Measurements from ENCODE around the gene KNDC1.

The KNDC1 gene

GRCh38 chr10:133267829-133268228 lies 107.8 kb downstream of the KNDC1 start:
- Histone ChIP-seq H2BK5ac (ENCODE audit: low read depth, low read length, poor library complexity) (no peak overlapping the region), H3K18ac (ENCODE audit: low read length) (no peak overlapping the region), H4K8ac (ENCODE audit: low read depth, low read length) (no peak overlapping the region), H4K12ac (ENCODE audit: low read depth, low read length) (no peak overlapping the region), H3K14ac (ENCODE audit: low read length) (no peak overlapping the region), H3K4me3 (ENCODE audit: low read depth, low read length) (no peak overlapping the region), H2BK12ac (ENCODE audit: low read length) (no peak overlapping the region), H3K9me3 (ENCODE audit: insufficient read depth, low read depth, low read length) (no peaks in the 10 kb centered on the region), H2BK120ac (ENCODE audit: insufficient read depth, low read length, poor library complexity) (no peak overlapping the region), H3K4ac (ENCODE audit: low read depth, low read length) (no peak overlapping the region), H3K27me3 (ENCODE audit: insufficient read depth, low read length) (no peaks in the 10 kb centered on the region), H4K91ac (ENCODE audit: low read depth, low read length) (no peak overlapping the region), H3K27ac (ENCODE audit: low read depth, low read length) (no peak overlapping the region), H3K4me2 (ENCODE audit: low read length) (no peak overlapping the region), H3K36me3 (ENCODE audit: control insufficient read depth in 1 of 2, insufficient read depth in 2 of 2, low read length in 2 of 2) (peaks cover 10 to 19% of the 10 kb centered on the region in 2 experiments), H3K79me1 (ENCODE audit: low read length) (no peaks in the 10 kb centered on the region), H3K9ac (ENCODE audit: low read length) (no peak overlapping the region), H3K23ac (ENCODE audit: low read length) (no peak overlapping the region), H3K4me1 (ENCODE audit: control insufficient read depth in 1 of 2, insufficient read depth in 2 of 2, low read length in 2 of 2) (no peaks in the 10 kb centered on the region), H3K79me2 (ENCODE audit: control insufficient read depth, insufficient read depth, low read length, poor library complexity) (no peaks in the 10 kb centered on the region), H2AFZ (ENCODE audit: insufficient read depth, low read length, poor library complexity) (no peak overlapping the region), H2AK5ac (ENCODE audit: low read length) (no peak overlapping the region)
- WGBS (ENCODE audit: extremely low coverage, insufficient coverage, insufficient read length): no CpG with 5 or more reads among the region's 22 CpGs
- no peak for DNase-seq

- WGBS (ENCODE audit: extremely low coverage, insufficient coverage, insufficient read length): no CpG with 5 or more reads among the region's 22 CpGs
- Histone ChIP-seq H3K18ac (ENCODE audit: low read length) (no peak overlapping the region), H3K27ac (ENCODE audit: low read depth, low read length) (no peak overlapping the region), H3K9me3 (ENCODE audit: insufficient read depth, low read depth, low read length) (no peaks in the 10 kb centered on the region), H3K79me2 (ENCODE audit: control insufficient read depth, insufficient read depth, low read length, poor library complexity) (no peaks in the 10 kb centered on the region), H3K4me3 (ENCODE audit: low read depth, low read length) (no peak overlapping the region), H3K36me3 (ENCODE audit: control insufficient read depth in 1 of 2, insufficient read depth in 2 of 2, low read length in 2 of 2) (peaks cover 10 to 19% of the 10 kb centered on the region in 2 experiments), H3K4ac (ENCODE audit: low read depth, low read length) (no peak overlapping the region), H3K4me1 (ENCODE audit: control insufficient read depth in 1 of 2, insufficient read depth in 2 of 2, low read length in 2 of 2) (no peaks in the 10 kb centered on the region), H3K4me2 (ENCODE audit: low read length) (no peak overlapping the region), H4K12ac (ENCODE audit: low read depth, low read length) (no peak overlapping the region), H2AFZ (ENCODE audit: insufficient read depth, low read length, poor library complexity) (no peak overlapping the region), H3K23ac (ENCODE audit: low read length) (no peak overlapping the region), H3K79me1 (ENCODE audit: low read length) (no peaks in the 10 kb centered on the region), H3K9ac (ENCODE audit: low read length) (no peak overlapping the region), H2BK120ac (ENCODE audit: insufficient read depth, low read length, poor library complexity) (no peak overlapping the region), H4K8ac (ENCODE audit: low read depth, low read length) (no peak overlapping the region), H2BK5ac (ENCODE audit: low read depth, low read length, poor library complexity) (no peak overlapping the region), H2AK5ac (ENCODE audit: low read length) (no peak overlapping the region), H2BK12ac (ENCODE audit: low read length) (no peak overlapping the region), H3K14ac (ENCODE audit: low read length) (no peak overlapping the region), H4K91ac (ENCODE audit: low read depth, low read length) (no peak overlapping the region), H3K27me3 (ENCODE audit: insufficient read depth, low read length) (no peaks in the 10 kb centered on the region)
- no peak for DNase-seq
These were observed 108.5 kb downstream of the KNDC1 start for GRCh38 chr10:133268532-133268931.

- DNase-seq: no peak
- H4K8ac ChIP-seq (ENCODE audit: low read depth, low read length): no peak overlapping the region
- H3K36me3 ChIP-seq (ENCODE audit: control insufficient read depth in 1 of 2, insufficient read depth in 2 of 2, low read length in 2 of 2): peaks cover 10 to 19% of the 10 kb centered on the region in 2 experiments
- H4K91ac ChIP-seq (ENCODE audit: low read depth, low read length): no peak overlapping the region
- no peaks in the 10 kb centered on the region for H3K79me2 ChIP-seq (ENCODE audit: control insufficient read depth, insufficient read depth, low read length, poor library complexity)
- no peak overlapping the region for H3K9ac ChIP-seq (ENCODE audit: low read length)
- H4K12ac ChIP-seq (ENCODE audit: low read depth, low read length): no peak overlapping the region
- WGBS (ENCODE audit: extremely low coverage, insufficient coverage, insufficient read length): no CpG with 5 or more reads among the region's 26 CpGs
- H3K9me3 ChIP-seq (ENCODE audit: insufficient read depth, low read depth, low read length): no peaks in the 10 kb centered on the region
- no peaks in the 10 kb centered on the region for H3K4me1 ChIP-seq (ENCODE audit: control insufficient read depth in 1 of 2, insufficient read depth in 2 of 2, low read length in 2 of 2)
- no peak overlapping the region for H3K23ac ChIP-seq (ENCODE audit: low read length)
- H2AK5ac ChIP-seq (ENCODE audit: low read length): no peak overlapping the region
- no peak overlapping the region for H3K4me3 ChIP-seq (ENCODE audit: low read depth, low read length)
- no peaks in the 10 kb centered on the region for H3K27me3 ChIP-seq (ENCODE audit: insufficient read depth, low read length)
- H2BK5ac ChIP-seq (ENCODE audit: low read depth, low read length, poor library complexity): no peak overlapping the region
- H3K4ac ChIP-seq (ENCODE audit: low read depth, low read length): no peak overlapping the region
- H2BK120ac ChIP-seq (ENCODE audit: insufficient read depth, low read length, poor library complexity): no peak overlapping the region
- H3K4me2 ChIP-seq (ENCODE audit: low read length): no peak overlapping the region
- no peak overlapping the region for H2BK12ac ChIP-seq (ENCODE audit: low read length)
- no peak overlapping the region for H3K18ac ChIP-seq (ENCODE audit: low read length)
- peaks cover 2% of the 10 kb centered on the region for H3K79me1 ChIP-seq (ENCODE audit: low read length)
- H2AFZ ChIP-seq (ENCODE audit: insufficient read depth, low read length, poor library complexity): no peak overlapping the region
- H3K14ac ChIP-seq (ENCODE audit: low read length): no peak overlapping the region
- no peak overlapping the region for H3K27ac ChIP-seq (ENCODE audit: low read depth, low read length)
These were observed 109.3 kb downstream of the KNDC1 start for GRCh38 chr10:133269367-133269766.

- peaks cover 5% of the 10 kb centered on the region for H3K79me1 ChIP-seq (ENCODE audit: low read length)
- H3K79me2 ChIP-seq (ENCODE audit: control insufficient read depth, insufficient read depth, low read length, poor library complexity): no peaks in the 10 kb centered on the region
- no peak overlapping the region for H4K12ac ChIP-seq (ENCODE audit: low read depth, low read length)
- DNase-seq: no peak
- H3K4me2 ChIP-seq (ENCODE audit: low read length): no peak overlapping the region
- no peak overlapping the region for H3K23ac ChIP-seq (ENCODE audit: low read length)
- H3K18ac ChIP-seq (ENCODE audit: low read length): no peak overlapping the region
- no peak overlapping the region for H2BK5ac ChIP-seq (ENCODE audit: low read depth, low read length, poor library complexity)
- H3K36me3 ChIP-seq (ENCODE audit: control insufficient read depth in 1 of 2, insufficient read depth in 2 of 2, low read length in 2 of 2): peaks cover 10 to 19% of the 10 kb centered on the region in 2 experiments
- H3K14ac ChIP-seq (ENCODE audit: low read length): no peak overlapping the region
- no peaks in the 10 kb centered on the region for H3K9me3 ChIP-seq (ENCODE audit: insufficient read depth, low read depth, low read length)
- H3K27me3 ChIP-seq (ENCODE audit: insufficient read depth, low read length): no peaks in the 10 kb centered on the region
- H3K27ac ChIP-seq (ENCODE audit: low read depth, low read length): no peak overlapping the region
- no peak overlapping the region for H3K9ac ChIP-seq (ENCODE audit: low read length)
- H4K8ac ChIP-seq (ENCODE audit: low read depth, low read length): no peak overlapping the region
- no peak overlapping the region for H2AFZ ChIP-seq (ENCODE audit: insufficient read depth, low read length, poor library complexity)
- no CpG with 5 or more reads among the region's 20 CpGs for WGBS (ENCODE audit: extremely low coverage, insufficient coverage, insufficient read length)
- H2BK12ac ChIP-seq (ENCODE audit: low read length): no peak overlapping the region
- no peak overlapping the region for H3K4me3 ChIP-seq (ENCODE audit: low read depth, low read length)
- no peak overlapping the region for H4K91ac ChIP-seq (ENCODE audit: low read depth, low read length)
- H3K4me1 ChIP-seq (ENCODE audit: control insufficient read depth in 1 of 2, insufficient read depth in 2 of 2, low read length in 2 of 2): peaks cover 0 to 5% of the 10 kb centered on the region in 2 experiments
- H2AK5ac ChIP-seq (ENCODE audit: low read length): no peak overlapping the region
- H3K4ac ChIP-seq (ENCODE audit: low read depth, low read length): no peak overlapping the region
- H2BK120ac ChIP-seq (ENCODE audit: insufficient read depth, low read length, poor library complexity): no peak overlapping the region
These were observed 110.2 kb downstream of the KNDC1 start for GRCh38 chr10:133270204-133270603.

Data from trophoblast cell (in vitro differentiated cells and primary cell).